Measurements from ENCODE around the gene SELENOI. TPM values are rescaled to one million over a fixed set of nuclear protein-coding genes. Genes with fewer than 3 reads are reported as not detected.
A peak's percentile ranks its signal among the peaks of the same experiment; 100 is the strongest.

Gene SELENOI
- total RNA-seq (2014; rRNA removed; shearing (Covaris generic)), result 64.3 and 67.8 TPM in 2 replicates
- 8.1 and 8.4 TPM in 2 replicates for polyA plus RNA-seq (2016; fragmentation: Nextera tagmentation; extraction: Ambion mirVana)
- long read RNA-seq, full-length matches to known transcripts, result 3 of 15 reads
- long read RNA-seq, partial matches to known transcripts, result 3 of 15 reads
- long read RNA-seq, other reads (novel, unspliced or antisense), result 9 of 15 reads

GRCh38 chr2:26345545-26346453 lies at the start of gene SELENOI:
Gene SELENOI (plus strand): TSS chr2:26346143. CDS start chr2:26346233, 90 bp downstream.
- Histone ChIP-seq H3K79me2 (replicated peaks; ENCODE audit: insufficient read depth) (peaks cover 57% of the 10 kb centered on the region), H3K4me3 (peak within 1 kb of the TSS; percentile 82), H2AFZ (peak within 1 kb of the TSS; percentile 49; the same call in 1 of the 2 replicates), H3K36me3 (ENCODE audit: insufficient read depth) (no peaks in the 10 kb centered on the region), H3F3A (replicated peaks; ENCODE audit: low read depth) (no peaks in the 10 kb centered on the region), H3K4me2 (peak within 1 kb of the TSS; percentile 92), H4K20me1 (replicated peaks; ENCODE audit: insufficient read depth) (no peaks in the 10 kb centered on the region; the same call in 1 of the 2 replicates), H3K27ac (ENCODE audit: low read depth) (peak within 1 kb of the TSS; percentile 97), H3K4me1 (ENCODE audit: insufficient read depth) (peaks cover 18% of the 10 kb centered on the region), H3K27me3 (ENCODE audit: insufficient read depth) (no peaks in the 10 kb centered on the region), H3K9me2 (ENCODE audit: insufficient read depth) (no peaks in the 10 kb centered on the region)
- ATAC-seq, result peak; percentile 94
- H3K36me3 Mint-ChIP-seq (ENCODE audit: low read depth), result no peaks in the 10 kb centered on the region
- peak; percentile 100 for DNase-seq (ENCODE audit: low spot score)
- H3K9me3 Mint-ChIP-seq, result no peaks in the 10 kb centered on the region
- H3K4me1 Mint-ChIP-seq, result peaks cover 18% of the 10 kb centered on the region
- peak within 1 kb of the TSS; percentile 98 for H3K27ac Mint-ChIP-seq
- peak within 1 kb of the TSS; percentile 94 for H3K4me3 Mint-ChIP-seq
- TF ChIP-seq POLR2AphosphoS5 (IDR thresholded peaks at IDR 0.05; ENCODE audit: low read depth) (peak; percentile 94), STAT1 (IDR thresholded peaks at IDR 0.05; ENCODE audit: unreplicated experiment) (no peak), ETS1 (IDR thresholded peaks at IDR 0.05) (peak; percentile 72; the same call in 1 of the 2 replicates), CREB1 (CRISPR knock-in tag; IDR thresholded peaks at IDR 0.05; ENCODE audit: low read depth) (peak; percentile 88)
- peaks cover 5% of the 10 kb centered on the region for H3K27me3 Mint-ChIP-seq (ENCODE audit: insufficient read depth, low read depth, poor library complexity)

- Mint-ChIP-seq H3K4me3 (no peak overlapping the region; the same call in 2 of the 3 replicates), H3K27ac (no peak overlapping the region), H3K27me3 (ENCODE audit: insufficient read depth, low read depth, poor library complexity) (peaks cover 4% of the 10 kb centered on the region), H3K9me3 (no peaks in the 10 kb centered on the region), H3K4me1 (peaks cover 6% of the 10 kb centered on the region), H3K36me3 (ENCODE audit: low read depth) (no peaks in the 10 kb centered on the region)
- Histone ChIP-seq H2AFZ (peak overlapping the region; percentile 19; the same call in 1 of the 2 replicates), H4K20me1 (replicated peaks; ENCODE audit: insufficient read depth) (no peaks in the 10 kb centered on the region), H3K4me2 (peak overlapping the region; percentile 88), H3K27ac (ENCODE audit: low read depth) (no peak overlapping the region), H3K4me3 (peak overlapping the region; percentile 61; the same call in 1 of the 2 replicates), H3K27me3 (ENCODE audit: insufficient read depth) (no peaks in the 10 kb centered on the region), H3K79me2 (replicated peaks; ENCODE audit: insufficient read depth) (no peaks in the 10 kb centered on the region), H3K36me3 (ENCODE audit: insufficient read depth) (no peaks in the 10 kb centered on the region), H3F3A (replicated peaks; ENCODE audit: low read depth) (no peaks in the 10 kb centered on the region), H3K9me2 (ENCODE audit: insufficient read depth) (no peaks in the 10 kb centered on the region), H3K4me1 (ENCODE audit: insufficient read depth) (peaks cover 27% of the 10 kb centered on the region)
- no peak for ATAC-seq
- DNase-seq (ENCODE audit: low spot score), result no peak
- no peak for TF ChIP-seq REST (IDR thresholded peaks at IDR 0.05; ENCODE audit: unreplicated experiment)
- TF ChIP-seq, protein P1, sequence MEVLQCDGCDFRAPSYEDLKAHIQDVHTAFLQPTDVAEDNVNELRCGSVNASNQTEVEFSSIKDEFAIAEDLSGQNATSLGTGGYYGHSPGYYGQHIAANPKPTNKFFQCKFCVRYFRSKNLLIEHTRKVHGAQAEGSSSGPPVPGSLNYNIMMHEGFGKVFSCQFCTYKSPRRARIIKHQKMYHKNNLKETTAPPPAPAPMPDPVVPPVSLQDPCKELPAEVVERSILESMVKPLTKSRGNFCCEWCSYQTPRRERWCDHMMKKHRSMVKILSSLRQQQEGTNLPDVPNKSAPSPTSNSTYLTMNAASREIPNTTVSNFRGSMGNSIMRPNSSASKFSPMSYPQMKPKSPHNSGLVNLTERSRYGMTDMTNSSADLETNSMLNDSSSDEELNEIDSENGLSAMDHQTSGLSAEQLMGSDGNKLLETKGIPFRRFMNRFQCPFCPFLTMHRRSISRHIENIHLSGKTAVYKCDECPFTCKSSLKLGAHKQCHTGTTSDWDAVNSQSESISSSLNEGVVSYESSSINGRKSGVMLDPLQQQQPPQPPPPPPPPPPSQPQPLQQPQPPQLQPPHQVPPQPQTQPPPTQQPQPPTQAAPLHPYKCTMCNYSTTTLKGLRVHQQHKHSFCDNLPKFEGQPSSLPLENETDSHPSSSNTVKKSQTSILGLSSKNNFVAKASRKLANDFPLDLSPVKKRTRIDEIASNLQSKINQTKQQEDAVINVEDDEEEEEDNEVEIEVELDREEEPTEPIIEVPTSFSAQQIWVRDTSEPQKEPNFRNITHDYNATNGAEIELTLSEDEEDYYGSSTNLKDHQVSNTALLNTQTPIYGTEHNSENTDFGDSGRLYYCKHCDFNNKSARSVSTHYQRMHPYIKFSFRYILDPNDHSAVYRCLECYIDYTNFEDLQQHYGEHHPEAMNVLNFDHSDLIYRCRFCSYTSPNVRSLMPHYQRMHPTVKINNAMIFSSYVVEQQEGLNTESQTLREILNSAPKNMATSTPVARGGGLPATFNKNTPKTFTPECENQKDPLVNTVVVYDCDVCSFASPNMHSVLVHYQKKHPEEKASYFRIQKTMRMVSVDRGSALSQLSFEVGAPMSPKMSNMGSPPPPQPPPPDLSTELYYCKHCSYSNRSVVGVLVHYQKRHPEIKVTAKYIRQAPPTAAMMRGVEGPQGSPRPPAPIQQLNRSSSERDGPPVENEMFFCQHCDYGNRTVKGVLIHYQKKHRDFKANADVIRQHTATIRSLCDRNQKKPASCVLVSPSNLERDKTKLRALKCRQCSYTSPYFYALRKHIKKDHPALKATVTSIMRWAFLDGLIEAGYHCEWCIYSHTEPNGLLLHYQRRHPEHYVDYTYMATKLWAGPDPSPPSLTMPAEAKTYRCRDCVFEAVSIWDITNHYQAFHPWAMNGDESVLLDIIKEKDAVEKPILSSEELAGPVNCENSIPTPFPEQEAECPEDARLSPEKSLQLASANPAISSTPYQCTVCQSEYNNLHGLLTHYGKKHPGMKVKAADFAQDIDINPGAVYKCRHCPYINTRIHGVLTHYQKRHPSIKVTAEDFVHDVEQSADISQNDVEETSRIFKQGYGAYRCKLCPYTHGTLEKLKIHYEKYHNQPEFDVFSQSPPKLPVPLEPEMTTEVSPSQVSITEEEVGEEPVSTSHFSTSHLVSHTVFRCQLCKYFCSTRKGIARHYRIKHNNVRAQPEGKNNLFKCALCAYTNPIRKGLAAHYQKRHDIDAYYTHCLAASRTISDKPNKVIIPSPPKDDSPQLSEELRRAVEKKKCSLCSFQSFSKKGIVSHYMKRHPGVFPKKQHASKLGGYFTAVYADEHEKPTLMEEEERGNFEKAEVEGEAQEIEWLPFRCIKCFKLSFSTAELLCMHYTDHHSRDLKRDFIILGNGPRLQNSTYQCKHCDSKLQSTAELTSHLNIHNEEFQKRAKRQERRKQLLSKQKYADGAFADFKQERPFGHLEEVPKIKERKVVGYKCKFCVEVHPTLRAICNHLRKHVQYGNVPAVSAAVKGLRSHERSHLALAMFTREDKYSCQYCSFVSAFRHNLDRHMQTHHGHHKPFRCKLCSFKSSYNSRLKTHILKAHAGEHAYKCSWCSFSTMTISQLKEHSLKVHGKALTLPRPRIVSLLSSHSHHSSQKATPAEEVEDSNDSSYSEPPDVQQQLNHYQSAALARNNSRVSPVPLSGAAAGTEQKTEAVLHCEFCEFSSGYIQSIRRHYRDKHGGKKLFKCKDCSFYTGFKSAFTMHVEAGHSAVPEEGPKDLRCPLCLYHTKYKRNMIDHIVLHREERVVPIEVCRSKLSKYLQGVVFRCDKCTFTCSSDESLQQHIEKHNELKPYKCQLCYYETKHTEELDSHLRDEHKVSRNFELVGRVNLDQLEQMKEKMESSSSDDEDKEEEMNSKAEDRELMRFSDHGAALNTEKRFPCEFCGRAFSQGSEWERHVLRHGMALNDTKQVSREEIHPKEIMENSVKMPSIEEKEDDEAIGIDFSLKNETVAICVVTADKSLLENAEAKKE (CRISPR knock-in tag; IDR thresholded peaks at IDR 0.05), result no peak
- TF ChIP-seq ZNF114 (CRISPR knock-in tag; IDR thresholded peaks at IDR 0.05), result no peak
Measured at GRCh38 chr2:26297061-26297460, 48.9 kb upstream of the SELENOI start.
